Sigmoid colon (tissue), 7 donors: ENCODE measurements around the gene FEN1. TPM values are rescaled to one million over a fixed set of nuclear protein-coding genes. Genes with fewer than 3 reads are reported as not detected.

Experiments
- DNase-seq: peaks from one replicate; pipeline ENCODE4 v3.0.0-alpha.2; 2019
- H3K27ac ChIP-seq, 4 donors: fragments of 200-600 bp; sonication (generic); one replicate each; pipeline ENCODE4 v1.5.1; 2016 to 2019; ENCODE audit warnings: mild to moderate bottlenecking in 1 of 4
- H3K27me3 ChIP-seq, 3 donors: fragments of 200-600 bp; sonication (generic); one replicate each; pipeline ENCODE4 v1.5.1; 2019; ENCODE audit warnings: mild to moderate bottlenecking in 1 of 3
- H3K36me3 ChIP-seq, 4 donors: fragments of 200-600 bp; sonication (generic); one replicate each; pipeline ENCODE4 v1.5.1; 2016 to 2019
- H3K4me1 ChIP-seq, 4 donors: fragments of 200-600 bp; sonication (generic); one replicate each; pipeline ENCODE4 v1.5.1; 2017 to 2019
- H3K4me3 ChIP-seq, 4 donors: fragments of 200-600 bp; sonication (generic); one replicate each; pipeline ENCODE4 v1.5.1; 2017 to 2019; ENCODE audit warnings: mild to moderate bottlenecking in 2 of 4, moderate library complexity in 1 of 4
- H3K9me3 ChIP-seq, 4 donors: fragments of 200-600 bp in 3 of 4; sonication (generic) in 3 of 4; one replicate each; pipeline versions ENCODE4 v1.5.1 to v1.6.1; 2013 to 2019
- EP300 ChIP-seq, 4 donors: sonication (generic); formaldehyde crosslinking; IDR thresholded peaks; one replicate each; pipeline ENCODE4 v1.6.1; 2017; ENCODE audit warnings: antibody characterized with exemption in 4 of 4
- POLR2A ChIP-seq, 2 donors: fragments of 450-650 bp; IDR thresholded peaks; one replicate each; pipeline ENCODE4 v1.6.1; 2016; ENCODE audit warnings: antibody characterized with exemption in 2 of 2, mild to moderate bottlenecking in 2 of 2, moderate library complexity in 2 of 2
- POLR2AphosphoS5 ChIP-seq, 4 donors: sonication (generic); formaldehyde crosslinking; IDR thresholded peaks; one replicate each; pipeline ENCODE4 v1.6.1; 2017; ENCODE audit warnings: antibody characterized with exemption in 4 of 4
- WGBS, 2 donors: extraction: QIAGEN DNeasy Blood & Tissue Kit; methylation state at CpG; one replicate each; pipeline ENCODE4 v1.1.7; 2013; 5-methylcytosine and 5-hydroxymethylcytosine counted together
- intact Hi-C: fragments of 100-400 bp; cut with DNase I; formaldehyde crosslinking; loops from one replicate; pipeline ENCODE4 v1.15.1; 2023
- polyA plus RNA-seq, 3 donors: library from polyadenylated mRNA; stranded (reverse); fragments of 200-250 nt; gene quantifications; one replicate each; pipeline ENCODE4 v1.2.3, GENCODE V29; 2013
- total RNA-seq, 4 donors: library from RNA; depleted of rRNA; stranded (reverse); fragments of >200 nt; gene quantifications; one replicate each; pipeline ENCODE4 v1.1.0, GENCODE V29; 2016
- TF ChIP-seq, protein P1 (sequence below), 4 experiments: fragments of 450-650 bp in 3 of 4; fragments of 200-600 bp in 1 of 4; IDR thresholded peaks; one replicate each; pipeline ENCODE4 v1.5.1; 2016 to 2019; ENCODE audit warnings: antibody characterized with exemption in 4 of 4, mild to moderate bottlenecking in 3 of 4, moderate library complexity in 2 of 4
- donor health status: healthy with polysubstance abuse.
- donor health status: Bipolar disorder and iron deficiency.
- donor health status: healthy.

The FEN1 gene
- total and polyA plus RNA-seq, 7 donors: 4.2 to 39.1 (median 7.5) TPM

DNA sequence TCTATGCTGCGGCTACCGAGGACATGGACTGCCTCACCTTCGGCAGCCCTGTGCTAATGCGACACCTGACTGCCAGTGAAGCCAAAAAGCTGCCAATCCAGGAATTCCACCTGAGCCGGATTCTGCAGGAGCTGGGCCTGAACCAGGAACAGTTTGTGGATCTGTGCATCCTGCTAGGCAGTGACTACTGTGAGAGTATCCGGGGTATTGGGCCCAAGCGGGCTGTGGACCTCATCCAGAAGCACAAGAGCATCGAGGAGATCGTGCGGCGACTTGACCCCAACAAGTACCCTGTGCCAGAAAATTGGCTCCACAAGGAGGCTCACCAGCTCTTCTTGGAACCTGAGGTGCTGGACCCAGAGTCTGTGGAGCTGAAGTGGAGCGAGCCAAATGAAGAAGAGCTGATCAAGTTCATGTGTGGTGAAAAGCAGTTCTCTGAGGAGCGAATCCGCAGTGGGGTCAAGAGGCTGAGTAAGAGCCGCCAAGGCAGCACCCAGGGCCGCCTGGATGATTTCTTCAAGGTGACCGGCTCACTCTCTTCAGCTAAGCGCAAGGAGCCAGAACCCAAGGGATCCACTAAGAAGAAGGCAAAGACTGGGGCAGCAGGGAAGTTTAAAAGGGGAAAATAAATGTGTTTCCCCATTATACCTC lies 3.3 kb downstream of the FEN1 start:
- intact Hi-C loops: loop anchor here (2.0 to 5.0 kb wide), 5 partner anchors 95 to 516 kb away; partner anchors contain the start of gene FADS3
- DNase-seq: no peak
- Histone ChIP-seq H3K9me3 (no peaks in the 10 kb centered on the region), H3K4me1 (peaks cover 0 to 29% (median 23%) of the 10 kb centered on the region in 4 donors), H3K27me3 (no peaks in the 10 kb centered on the region), H3K36me3 (peaks cover 0 to 7% (median 0%) of the 10 kb centered on the region in 4 donors), H3K4me3 (no peak overlapping the region), H3K27ac (no peak overlapping the region)
- no peak for TF ChIP-seq EP300 (IDR thresholded peaks at IDR 0.05)
- TF ChIP-seq, protein P1, sequence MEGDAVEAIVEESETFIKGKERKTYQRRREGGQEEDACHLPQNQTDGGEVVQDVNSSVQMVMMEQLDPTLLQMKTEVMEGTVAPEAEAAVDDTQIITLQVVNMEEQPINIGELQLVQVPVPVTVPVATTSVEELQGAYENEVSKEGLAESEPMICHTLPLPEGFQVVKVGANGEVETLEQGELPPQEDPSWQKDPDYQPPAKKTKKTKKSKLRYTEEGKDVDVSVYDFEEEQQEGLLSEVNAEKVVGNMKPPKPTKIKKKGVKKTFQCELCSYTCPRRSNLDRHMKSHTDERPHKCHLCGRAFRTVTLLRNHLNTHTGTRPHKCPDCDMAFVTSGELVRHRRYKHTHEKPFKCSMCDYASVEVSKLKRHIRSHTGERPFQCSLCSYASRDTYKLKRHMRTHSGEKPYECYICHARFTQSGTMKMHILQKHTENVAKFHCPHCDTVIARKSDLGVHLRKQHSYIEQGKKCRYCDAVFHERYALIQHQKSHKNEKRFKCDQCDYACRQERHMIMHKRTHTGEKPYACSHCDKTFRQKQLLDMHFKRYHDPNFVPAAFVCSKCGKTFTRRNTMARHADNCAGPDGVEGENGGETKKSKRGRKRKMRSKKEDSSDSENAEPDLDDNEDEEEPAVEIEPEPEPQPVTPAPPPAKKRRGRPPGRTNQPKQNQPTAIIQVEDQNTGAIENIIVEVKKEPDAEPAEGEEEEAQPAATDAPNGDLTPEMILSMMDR (IDR thresholded peaks at IDR 0.05): no peak
- TF ChIP-seq POLR2A (IDR thresholded peaks at IDR 0.05): no peak
- TF ChIP-seq POLR2AphosphoS5 (IDR thresholded peaks at IDR 0.05): no peak
- 94 to 95% methylated on average over 18 of the region's 18 CpGs for WGBS, 2 donors

DNA sequence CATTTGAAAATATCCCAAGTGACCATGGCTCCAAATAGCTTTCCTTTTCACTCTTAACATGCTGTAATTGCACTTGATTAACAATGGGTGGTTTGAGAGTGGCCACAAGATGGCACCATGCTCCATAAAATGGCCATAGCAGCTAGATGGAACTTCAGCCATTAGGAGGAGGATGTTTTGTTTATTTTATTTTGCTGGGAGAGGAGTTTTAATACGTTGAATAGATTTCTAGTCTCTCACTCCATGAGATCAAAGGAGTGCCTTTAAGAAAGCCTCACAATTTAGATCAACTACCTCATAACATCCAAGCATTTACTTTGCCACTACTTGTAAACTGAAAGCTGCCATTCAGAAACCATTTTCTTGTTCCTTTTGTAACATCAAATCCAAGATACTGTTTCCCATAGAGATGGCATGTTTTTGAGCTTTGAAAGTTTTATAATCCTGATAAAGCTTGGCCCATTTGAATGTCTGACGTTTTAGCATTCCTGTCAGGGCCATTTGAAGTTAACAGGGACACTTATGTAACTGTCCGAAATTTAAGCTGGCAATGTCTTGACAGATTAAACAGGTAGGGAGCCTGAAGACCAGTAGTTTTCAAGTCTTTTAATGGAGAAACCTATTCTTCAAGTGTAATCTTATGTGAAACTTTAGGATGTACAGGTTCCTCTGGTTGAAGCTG lies 4.7 kb downstream of the FEN1 start:
- H3K27ac ChIP-seq: peak overlapping the region; percentile 44 to 52 (median 52)
- intact Hi-C loops: loop anchor here (2.0 to 5.0 kb wide), 5 partner anchors 93 to 515 kb away; partner anchors contain the start of gene FADS3
- WGBS, 2 donors: 53 to 58% methylated on average over 3 of the region's 3 CpGs
- H3K4me1 ChIP-seq: peaks cover 0 to 19% (median 15%) of the 10 kb centered on the region in 4 donors
- TF ChIP-seq POLR2A (IDR thresholded peaks at IDR 0.05): no peak
- no peak for TF ChIP-seq EP300 (IDR thresholded peaks at IDR 0.05)
- TF ChIP-seq POLR2AphosphoS5 (IDR thresholded peaks at IDR 0.05): peak in 2 of 4 donors; percentile 12 to 35
- TF ChIP-seq, protein P1 (IDR thresholded peaks at IDR 0.05): peak; percentile 64 to 85 (median 68)
- H3K27me3 ChIP-seq: no peaks in the 10 kb centered on the region
- peak; percentile 90 for DNase-seq
- H3K4me3 ChIP-seq: peak overlapping the region in 1 of 4 donors; percentile 2
- H3K36me3 ChIP-seq: peaks cover 0 to 17% (median 0%) of the 10 kb centered on the region in 4 donors
- H3K9me3 ChIP-seq: no peaks in the 10 kb centered on the region

DNA sequence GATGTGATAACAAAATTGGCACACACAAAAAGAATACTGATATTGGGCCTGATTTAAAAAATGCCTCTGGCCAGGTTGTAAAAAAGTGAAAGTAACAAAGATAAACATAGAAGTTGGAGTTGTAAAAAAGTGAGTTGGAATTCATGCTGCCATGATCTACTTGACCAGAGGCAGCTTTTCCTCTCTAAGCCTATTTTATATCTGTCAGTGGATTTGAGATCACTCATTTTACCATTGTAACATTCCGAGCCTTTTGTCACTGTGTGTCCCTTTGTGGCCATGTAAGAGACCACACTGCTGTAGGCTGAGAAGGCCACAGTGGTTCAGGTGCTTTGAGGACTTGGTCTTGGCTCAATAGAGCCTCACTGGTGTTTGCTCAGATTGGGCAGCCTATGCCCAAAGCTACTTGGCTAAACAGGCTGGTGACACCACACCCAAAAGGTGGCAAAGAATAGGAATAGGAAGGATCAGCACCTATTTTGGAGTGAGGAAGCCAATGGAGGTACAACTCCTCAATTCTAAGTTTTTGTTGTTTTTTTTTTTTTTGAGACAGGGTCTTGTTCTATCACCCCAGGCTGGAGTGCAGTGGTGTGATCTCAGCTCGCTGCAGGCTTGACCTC lies 7.1 kb downstream of the FEN1 start:
- Histone ChIP-seq H3K27ac (no peak overlapping the region), H3K36me3 (peaks cover 0 to 41% (median 3%) of the 10 kb centered on the region in 4 donors), H3K4me3 (no peak overlapping the region), H3K27me3 (no peaks in the 10 kb centered on the region), H3K9me3 (no peaks in the 10 kb centered on the region), H3K4me1 (peaks cover 0 to 6% (median 5%) of the 10 kb centered on the region in 4 donors)
- WGBS, 2 donors: 97 to 99% methylated on average over 2 of the region's 2 CpGs
- TF ChIP-seq, protein P1 (IDR thresholded peaks at IDR 0.05): no peak
- TF ChIP-seq POLR2AphosphoS5 (IDR thresholded peaks at IDR 0.05) (no peak), POLR2A (IDR thresholded peaks at IDR 0.05) (no peak), EP300 (IDR thresholded peaks at IDR 0.05) (no peak)
- DNase-seq: no peak
- intact Hi-C loops: loop anchor here (5.0 kb wide), 2 partner anchors 283 to 513 kb away; no protein-coding TSS in a partner anchor

GRCh38 chr11:61800331-61801281 lies 7.9 kb downstream of the FEN1 start:
- intact Hi-C loops: no loop called here
- H3K4me1 ChIP-seq: peaks cover 0 to 6% (median 5%) of the 10 kb centered on the region in 4 donors
- DNase-seq: no peak
- H3K27ac ChIP-seq: no peak overlapping the region
- WGBS, 2 donors: 73 to 91% methylated on average over 3 of the region's 3 CpGs
- H3K27me3 ChIP-seq: no peaks in the 10 kb centered on the region
- TF ChIP-seq POLR2A (IDR thresholded peaks at IDR 0.05) (no peak), EP300 (IDR thresholded peaks at IDR 0.05) (no peak), POLR2AphosphoS5 (IDR thresholded peaks at IDR 0.05) (no peak)
- TF ChIP-seq, protein P1 (IDR thresholded peaks at IDR 0.05): no peak
- H3K9me3 ChIP-seq: no peaks in the 10 kb centered on the region
- H3K4me3 ChIP-seq: no peak overlapping the region
- peaks cover 0 to 47% (median 3%) of the 10 kb centered on the region in 4 donors for H3K36me3 ChIP-seq
